Fibroblast of skin of back (primary cell): ENCODE data around the gene FAM83E.

Experiments
- DNase-seq: peaks from one replicate; pipeline ENCODE4 v3.0.0-alpha.2; 2013

Gene FAM83E

GRCh38 chr19:48575931-48576622 lies 38.8 kb downstream of the FAM83E start:
- no peak for DNase-seq

- no peak for DNase-seq
Observed at GRCh38 chr19:48573163-48573505, 41.7 kb downstream of the FAM83E start.

- no peak for DNase-seq
Observed at GRCh38 chr19:48571378-48572162, 43.3 kb downstream of the FAM83E start.

- DNase-seq, result peak; percentile 41
Observed at GRCh38 chr19:48569814-48570213, 45.1 kb downstream of the FAM83E start.

GRCh38 chr19:48568345-48568886 lies 46.5 kb downstream of the FAM83E start:
- DNase-seq, result peak; percentile 93

- DNase-seq, result peak; percentile 64
Observed at GRCh38 chr19:48565090-48565489, 49.8 kb downstream of the FAM83E start.
